ENCODE data around the gene DISP1.

The DISP1 gene, protein sequence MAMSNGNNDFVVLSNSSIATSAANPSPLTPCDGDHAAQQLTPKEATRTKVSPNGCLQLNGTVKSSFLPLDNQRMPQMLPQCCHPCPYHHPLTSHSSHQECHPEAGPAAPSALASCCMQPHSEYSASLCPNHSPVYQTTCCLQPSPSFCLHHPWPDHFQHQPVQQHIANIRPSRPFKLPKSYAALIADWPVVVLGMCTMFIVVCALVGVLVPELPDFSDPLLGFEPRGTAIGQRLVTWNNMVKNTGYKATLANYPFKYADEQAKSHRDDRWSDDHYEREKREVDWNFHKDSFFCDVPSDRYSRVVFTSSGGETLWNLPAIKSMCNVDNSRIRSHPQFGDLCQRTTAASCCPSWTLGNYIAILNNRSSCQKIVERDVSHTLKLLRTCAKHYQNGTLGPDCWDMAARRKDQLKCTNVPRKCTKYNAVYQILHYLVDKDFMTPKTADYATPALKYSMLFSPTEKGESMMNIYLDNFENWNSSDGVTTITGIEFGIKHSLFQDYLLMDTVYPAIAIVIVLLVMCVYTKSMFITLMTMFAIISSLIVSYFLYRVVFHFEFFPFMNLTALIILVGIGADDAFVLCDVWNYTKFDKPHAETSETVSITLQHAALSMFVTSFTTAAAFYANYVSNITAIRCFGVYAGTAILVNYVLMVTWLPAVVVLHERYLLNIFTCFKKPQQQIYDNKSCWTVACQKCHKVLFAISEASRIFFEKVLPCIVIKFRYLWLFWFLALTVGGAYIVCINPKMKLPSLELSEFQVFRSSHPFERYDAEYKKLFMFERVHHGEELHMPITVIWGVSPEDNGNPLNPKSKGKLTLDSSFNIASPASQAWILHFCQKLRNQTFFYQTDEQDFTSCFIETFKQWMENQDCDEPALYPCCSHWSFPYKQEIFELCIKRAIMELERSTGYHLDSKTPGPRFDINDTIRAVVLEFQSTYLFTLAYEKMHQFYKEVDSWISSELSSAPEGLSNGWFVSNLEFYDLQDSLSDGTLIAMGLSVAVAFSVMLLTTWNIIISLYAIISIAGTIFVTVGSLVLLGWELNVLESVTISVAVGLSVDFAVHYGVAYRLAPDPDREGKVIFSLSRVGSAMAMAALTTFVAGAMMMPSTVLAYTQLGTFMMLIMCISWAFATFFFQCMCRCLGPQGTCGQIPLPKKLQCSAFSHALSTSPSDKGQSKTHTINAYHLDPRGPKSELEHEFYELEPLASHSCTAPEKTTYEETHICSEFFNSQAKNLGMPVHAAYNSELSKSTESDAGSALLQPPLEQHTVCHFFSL (N-terminal part only)

DNA sequence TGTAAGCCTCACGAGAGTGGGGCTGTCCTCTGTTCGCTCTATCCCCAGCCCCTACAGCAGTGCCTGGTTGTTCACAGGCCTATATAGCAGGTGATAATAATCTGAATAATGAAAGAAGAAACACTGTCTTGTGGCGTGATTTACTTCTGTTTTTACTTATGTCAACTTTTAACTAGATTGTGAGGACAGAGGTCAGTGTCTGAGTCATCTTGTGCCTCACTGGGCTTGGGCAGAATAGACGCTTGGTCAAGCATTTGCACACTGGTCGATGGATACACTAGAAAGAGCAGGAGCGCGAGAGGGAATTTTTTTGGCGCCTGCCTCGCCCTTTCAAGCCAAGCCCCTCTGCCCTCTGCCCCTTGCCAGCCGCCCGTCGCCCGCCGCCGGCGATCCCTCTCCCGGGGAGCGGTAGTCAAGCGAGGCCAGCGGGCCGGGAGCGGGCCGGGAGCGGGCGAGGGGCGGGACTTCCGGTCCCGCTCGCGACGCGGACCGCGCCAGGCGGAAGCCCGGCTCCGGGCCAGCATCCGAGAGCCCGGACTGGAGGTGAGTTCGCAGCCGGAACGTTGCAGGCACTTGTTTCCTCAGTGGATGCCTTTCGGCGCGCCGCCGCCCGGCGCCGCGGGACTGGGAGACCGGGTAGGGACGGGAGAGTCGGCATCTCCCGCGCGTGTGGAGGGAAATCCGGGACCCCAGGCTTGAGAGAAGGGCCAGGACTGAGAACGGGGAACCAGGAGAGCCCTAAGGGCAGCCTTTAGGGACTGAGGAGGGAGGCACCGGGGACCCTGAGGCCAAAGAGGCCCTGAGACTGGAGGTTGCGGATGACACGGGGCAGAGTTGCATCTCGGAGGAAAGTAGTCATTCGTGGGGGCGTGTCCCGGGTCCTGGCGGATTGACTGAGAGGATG, at the start of gene DISP1:
Gene DISP1, plus strand, starts transcription at position 504 of the 904 bp plus-strand sequence. CDS start 127,785 bp downstream, outside the sequence.
- no peak for DNase-seq (ENCODE audit: low read depth)

DNA sequence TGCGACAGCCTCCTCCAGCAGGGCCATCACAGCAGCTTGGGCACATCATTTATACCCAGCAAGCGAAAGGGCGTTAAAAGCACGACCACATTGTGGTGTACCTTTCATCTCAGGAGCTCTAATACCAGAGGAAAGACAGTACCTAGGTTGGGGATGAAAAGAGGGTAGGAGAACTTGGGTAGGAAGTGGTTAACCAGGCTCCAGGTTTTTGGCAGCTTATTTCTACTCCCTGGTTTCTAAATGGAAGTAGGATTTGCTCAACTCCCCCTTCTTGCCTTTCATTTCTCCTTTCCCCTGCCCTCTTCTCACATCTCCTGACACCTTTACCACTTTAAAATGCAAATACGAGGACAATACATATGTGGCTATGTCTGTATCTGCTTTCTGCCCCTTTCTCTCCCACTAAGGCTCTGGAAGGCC, 47.7 kb upstream of the DISP1 start:
- no peak for DNase-seq (ENCODE audit: low read depth)

DNA sequence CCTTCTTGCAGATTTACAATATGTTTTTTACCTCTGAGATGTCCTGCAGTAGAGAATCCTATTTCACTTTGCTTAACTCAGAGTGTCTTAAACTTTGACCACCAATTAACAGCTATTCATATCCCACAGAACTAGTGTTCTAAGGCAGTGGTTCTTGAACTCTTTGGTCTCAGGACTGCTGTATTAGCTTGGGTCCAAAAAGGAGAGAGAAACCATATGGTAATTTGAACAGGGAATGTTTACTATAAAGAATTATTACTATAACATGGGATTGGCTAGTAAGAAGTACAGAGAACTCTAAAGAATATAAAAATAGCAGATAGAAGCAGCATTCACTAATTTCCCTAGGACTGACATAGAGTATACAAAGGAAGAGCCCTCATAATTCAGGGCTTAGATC, 46.2 kb upstream of the DISP1 start:
- no peak for DNase-seq (ENCODE audit: low read depth)

DNA sequence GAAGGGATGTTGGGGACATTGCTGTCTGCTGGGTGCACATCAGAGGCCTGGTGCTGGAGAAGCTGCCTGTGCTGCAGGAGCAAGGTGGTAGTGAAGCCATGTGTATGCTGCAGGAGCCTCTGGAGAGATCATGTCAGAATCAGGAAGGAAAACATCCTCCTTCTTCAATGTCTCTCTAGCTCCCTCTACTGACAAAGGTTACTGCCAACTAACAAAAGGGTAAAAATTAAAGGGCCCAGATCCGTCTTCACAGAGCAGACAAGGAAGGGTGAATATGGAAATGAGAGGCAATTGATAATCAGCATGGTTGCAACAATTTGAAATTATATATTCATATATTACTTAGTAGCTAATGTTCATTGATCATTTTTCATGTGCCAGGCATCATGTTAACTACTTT, 45.7 kb upstream of the DISP1 start:
- no peak for DNase-seq (ENCODE audit: low read depth)

DNA sequence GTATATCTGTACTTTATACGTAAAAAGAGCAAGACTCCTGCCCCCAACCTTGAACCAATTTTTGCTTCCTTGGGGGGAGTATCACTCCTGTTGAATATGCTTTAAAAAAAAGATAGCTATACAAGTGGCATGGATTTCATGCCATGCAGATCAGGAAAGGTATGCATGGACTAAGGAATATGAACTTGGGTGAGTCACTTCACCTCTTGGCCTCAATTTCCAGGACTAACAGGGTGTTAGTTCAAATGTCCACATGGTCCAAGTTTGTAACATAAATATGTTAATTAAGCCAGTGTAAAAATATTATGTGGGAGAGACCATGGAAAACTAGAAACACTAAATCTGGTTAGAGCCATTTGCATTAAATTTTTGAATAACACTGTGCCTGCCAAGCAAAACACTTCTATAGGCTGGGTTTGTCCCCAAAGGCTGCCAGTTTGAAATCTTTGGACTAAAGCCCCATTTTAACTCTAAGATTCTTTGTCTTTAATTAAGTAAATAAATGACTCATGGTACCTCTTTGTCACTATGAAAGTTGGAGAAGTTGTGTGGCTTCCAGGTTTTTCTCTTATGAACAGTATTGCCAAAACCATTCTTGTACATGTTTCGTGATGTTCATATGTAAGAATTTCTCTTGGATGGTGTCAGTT, 44.7 kb upstream of the DISP1 start:
- no peak for DNase-seq (ENCODE audit: low read depth)

DNA sequence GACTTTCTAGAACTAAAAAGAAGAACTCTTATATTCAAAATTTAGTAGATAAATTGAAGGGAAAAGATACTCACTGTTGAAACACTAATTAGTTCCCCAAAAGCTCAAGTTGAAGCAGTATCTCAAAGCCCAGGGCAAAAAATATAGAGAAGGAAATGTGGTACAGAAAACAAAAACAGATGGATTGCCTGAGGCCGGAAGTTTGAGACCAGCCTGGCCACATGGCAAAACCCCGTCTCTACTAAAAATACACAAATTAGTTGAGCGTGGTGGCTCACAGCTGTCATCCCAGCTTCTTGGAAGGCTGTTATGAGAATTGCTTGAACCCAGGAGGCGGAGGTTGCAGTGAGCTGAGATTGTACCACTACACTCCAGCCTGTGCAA, 41.9 kb upstream of the DISP1 start:
- DNase-seq (ENCODE audit: low read depth), result no peak

DNA sequence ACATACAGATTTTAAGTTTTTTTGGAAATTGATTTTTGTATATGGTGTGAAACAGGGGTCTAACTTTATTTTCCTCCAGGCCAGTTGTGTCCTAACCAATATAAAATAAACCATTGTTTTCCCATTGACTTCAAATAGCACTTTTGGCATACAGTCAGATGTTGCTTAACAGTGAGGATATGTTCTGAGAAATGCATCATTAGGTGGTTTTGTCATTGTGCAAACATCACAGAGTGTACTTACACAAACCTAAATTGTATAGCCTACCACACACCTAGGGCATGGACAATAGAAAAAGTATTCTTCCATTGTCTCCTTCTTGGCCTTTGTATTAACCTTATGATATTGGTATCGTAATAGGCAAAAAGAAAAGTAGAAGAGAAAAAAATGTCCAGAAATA, 37.4 kb upstream of the DISP1 start:
- no peak for DNase-seq (ENCODE audit: low read depth)

DNA sequence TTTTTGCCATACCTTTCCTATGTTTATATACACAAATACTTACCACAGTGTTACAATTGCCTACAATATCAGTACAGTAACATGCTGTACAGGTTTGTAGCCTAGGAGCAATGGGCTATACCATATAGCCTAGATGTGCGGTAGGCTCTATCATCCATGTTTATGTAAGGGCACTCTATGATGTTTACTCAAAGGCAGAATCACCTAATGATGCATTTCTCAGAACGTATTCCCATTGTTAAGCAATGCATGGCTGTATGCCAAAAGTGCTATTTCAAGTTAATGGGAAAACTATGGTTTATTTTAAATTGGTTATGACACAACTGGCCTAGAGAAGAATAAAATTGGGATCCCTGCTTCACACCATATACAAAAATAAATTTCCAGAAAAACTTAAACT, 36.9 kb upstream of the DISP1 start:
- no peak for DNase-seq (ENCODE audit: low read depth)

DNA sequence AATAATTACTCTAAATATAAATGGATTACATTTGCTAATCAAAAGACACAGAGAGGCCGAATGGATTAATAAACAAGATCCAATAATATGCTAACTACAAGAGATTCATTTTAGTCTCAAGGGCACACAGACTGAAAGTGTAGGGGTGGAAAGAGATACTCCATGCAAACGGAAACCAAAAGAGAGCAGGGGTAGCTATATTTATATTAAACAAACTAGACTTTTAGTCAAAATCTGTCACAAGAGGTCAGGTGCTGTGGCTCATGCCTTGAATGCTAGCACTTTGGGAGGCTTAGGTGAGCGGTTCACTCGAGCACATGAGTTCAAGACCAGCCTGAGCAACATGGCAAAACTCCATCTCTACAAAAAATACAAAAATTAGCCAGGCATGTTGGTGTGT, 33.6 kb upstream of the DISP1 start:
- no peak for DNase-seq (ENCODE audit: low read depth)

DNA sequence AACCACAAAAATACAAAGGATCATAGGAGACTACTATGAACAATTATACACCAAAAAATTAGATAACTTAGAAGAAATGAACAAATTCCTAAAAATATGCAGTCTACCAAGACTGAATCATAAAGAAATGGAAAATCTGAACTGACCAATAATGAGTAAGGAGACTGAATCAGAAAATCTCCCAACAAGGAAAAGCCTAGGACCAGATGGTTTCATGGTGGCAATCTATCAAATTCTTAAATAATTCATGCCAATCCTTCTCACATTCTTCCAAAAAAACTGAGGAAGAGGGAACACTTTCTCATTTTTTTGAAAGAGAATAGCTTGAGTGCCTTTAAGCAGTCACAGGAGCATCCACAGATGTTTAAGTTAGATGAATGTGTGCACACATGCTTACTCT, 31.8 kb upstream of the DISP1 start:
- no peak for DNase-seq (ENCODE audit: low read depth)

DNA sequence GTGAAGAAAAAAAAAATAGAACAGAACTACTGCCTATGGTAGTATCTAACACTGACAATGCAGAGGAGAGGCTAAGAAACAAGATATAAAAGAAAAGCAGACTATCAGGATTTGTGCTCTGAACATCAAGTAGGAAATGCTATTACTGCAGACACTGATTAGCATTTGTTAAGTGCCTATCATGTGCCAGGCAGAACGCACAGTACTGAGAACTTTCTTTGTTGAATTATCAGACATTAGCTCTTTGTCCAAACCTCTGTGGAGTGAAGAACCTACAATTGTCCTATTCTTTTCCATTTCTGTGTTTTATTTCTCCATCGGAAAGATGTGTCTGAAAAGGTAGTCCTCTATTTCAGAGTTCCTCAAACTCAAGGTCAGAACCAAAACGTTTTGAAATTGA, 30.5 kb upstream of the DISP1 start:
- DNase-seq (ENCODE audit: low read depth), result no peak

DNA sequence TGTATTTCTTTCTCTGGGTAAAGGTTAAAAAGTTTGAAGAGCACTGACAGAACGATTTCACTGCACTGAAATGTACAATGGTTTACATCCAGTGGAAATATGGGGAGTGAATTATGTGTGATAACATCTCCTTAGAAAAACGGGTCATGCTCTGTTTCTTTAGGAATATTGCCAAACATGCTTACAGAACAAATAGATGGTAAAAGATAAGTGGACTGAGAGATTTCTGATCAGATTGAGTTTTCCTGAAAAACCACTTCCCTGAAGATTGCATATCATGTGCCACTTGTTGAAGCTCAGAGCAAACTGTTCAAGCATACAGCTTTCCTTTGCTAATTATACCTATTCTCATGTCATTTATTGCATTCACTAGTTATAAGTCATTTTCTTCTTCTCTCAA, 29.9 kb upstream of the DISP1 start:
- DNase-seq (ENCODE audit: low read depth), result no peak

DNA sequence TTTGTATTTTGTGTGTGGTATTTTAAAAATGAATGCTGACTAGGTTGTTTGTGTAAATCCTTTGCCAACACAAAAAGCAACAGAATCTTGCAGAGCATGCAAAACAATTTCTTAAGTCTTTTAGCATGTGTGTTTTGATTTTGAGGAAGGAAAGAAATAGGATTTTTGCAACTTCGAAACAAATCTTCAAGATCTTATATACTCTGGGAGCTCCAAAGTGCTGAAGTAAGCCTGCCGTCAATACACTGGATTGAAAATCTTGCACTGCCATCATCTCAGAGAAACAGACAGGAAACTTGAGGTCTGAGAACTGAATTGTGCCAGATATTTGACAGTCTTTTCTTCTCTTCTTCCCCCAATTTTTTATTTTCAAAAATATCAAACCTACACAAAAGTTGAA, 29.3 kb upstream of the DISP1 start:
- no peak for DNase-seq (ENCODE audit: low read depth)

DNA sequence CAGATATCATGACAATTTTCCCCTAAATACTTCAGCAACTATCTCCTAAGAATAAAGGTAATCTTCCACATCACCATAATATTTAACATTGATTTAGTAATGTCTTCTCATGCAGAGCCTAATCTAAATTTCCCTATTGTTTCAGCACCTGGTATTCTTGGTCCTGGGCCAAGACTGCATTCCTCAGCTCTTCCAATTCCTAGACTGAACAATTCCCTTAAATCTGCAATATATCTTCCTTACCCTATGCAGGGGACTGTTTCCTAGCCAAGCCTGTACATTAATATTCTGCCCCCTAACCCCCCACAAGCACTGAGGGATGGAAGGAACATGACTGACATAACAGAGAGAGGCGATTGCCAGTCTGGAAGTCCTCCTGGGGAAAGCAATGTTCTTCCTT, 28.7 kb upstream of the DISP1 start:
- no peak for DNase-seq (ENCODE audit: low read depth)

DNA sequence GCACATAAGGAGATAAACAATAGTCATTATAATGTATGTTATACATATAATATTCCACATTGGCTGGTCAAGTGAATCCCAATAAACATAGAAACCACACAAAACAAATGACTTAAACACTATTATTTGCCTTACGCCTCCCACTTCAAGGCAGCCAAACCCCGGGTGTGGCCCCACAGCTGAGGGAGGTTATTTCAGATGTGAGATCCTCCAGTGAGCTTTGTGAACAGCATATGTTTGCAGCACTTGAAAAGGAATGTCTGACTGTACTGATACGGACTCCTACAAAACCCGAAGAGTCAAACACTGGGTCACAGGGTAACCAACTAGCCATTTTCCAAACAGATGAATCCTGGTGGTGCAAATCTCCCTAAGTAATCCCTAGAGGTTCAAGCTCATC, 27.1 kb upstream of the DISP1 start:
- no peak for DNase-seq (ENCODE audit: low read depth)

DNA sequence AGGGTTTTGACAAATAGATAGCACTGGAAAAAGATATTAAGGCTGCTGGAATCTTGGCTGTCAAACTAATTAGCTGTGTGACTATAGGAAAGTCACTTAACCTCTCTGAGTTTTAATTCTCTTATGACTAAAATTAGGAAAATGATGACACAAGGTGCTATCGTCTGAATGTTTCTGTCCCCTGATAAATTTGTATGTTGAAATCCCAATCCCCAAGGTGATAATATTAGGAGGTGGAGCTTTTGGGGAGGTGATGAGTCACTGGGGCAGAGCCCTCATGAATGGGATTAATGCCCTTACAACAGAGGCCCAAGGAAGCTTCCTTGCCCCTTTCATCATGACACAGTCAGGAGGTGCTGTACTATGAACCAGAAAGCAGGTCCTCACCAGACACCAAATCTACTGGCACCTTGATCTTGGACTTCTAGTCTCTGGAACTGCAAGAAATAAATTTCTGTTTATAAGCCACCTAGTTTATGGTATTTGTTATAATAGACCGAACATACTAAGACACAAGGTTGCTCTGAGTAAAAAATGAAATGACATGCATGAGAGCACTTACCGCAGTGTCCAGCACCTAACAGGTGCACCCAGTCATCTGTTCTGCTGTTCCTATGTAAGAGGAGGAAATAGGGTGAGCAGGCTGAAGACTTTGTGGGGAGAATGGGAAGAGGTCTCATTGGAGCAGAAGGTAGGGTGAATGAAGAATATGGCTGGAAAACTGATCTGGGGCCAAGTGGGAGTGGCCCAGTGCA, 26.3 kb upstream of the DISP1 start:
- DNase-seq (ENCODE audit: low read depth), result no peak

DNA sequence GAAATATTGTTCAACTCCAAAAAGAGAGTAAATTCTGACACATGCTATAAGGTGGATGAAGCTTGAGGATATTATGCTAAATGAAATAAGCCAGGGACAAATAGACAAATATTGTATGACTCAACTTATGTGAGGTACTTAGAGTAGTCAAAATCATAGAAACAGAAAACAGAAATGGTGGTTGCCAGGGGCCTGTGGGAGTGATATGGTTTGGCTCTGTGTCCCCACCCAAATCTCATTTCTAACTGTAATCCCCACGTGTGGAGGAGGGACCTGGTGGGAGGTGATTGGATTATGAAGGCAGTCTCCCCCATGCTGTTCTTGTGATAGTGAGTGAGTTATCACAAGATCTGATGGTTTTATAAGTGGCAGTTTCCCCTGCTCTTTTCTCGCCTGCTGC, 24.7 kb upstream of the DISP1 start:
- DNase-seq (ENCODE audit: low read depth), result no peak

DNA sequence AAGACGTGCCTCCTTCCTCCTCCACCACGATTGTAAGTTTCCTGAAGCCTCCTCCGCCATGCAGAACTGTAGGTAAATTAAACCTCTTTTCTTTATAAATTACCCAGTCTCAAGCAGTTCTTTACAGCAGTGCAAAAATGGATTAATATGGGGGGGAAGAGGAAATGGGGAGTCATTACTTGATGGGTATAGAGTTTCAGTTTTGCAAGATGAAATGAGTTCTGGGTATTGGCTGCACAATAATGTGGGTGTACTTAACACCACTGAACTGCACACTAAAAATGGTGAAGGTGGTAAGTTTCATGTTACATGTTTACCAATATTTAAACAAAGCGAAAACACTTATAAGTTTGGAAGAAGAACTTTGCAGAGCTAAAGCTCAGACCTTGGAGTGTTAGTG, 24.3 kb upstream of the DISP1 start:
- no peak for DNase-seq (ENCODE audit: low read depth)

DNA sequence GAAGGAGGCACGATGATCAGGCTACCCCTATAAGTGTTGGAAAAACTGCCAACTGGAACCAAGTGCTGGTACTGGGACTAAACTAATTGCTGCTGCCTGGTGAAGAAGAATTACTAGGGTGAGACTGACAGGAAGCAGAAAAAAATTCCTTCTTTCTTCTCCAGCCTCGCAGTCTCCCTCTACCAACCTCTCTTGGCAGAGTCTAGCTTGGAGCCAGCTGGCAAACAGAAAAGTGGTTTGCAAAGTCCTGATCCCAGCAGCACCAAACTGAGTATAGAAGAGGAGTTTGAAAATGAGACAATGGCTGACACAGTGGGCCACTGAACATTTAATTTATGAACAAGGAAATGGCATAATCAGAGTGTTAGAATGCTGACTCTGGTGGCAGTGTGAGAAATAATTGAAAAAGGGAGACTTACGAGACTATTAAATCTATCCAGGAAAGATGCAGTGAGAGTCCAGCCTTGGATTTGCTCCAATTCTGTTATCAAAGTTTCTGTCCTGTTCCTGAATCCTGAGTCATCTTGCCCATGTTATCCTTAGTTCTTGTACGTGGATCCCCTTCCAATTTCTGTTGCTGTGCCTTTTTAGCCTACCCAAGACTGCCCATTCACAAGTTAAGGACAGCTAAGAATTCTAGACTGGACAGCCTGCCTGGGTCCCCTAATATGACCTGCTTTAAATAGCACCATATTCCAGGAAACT, 23.7 kb upstream of the DISP1 start:
- DNase-seq (ENCODE audit: low read depth), result no peak

DNA sequence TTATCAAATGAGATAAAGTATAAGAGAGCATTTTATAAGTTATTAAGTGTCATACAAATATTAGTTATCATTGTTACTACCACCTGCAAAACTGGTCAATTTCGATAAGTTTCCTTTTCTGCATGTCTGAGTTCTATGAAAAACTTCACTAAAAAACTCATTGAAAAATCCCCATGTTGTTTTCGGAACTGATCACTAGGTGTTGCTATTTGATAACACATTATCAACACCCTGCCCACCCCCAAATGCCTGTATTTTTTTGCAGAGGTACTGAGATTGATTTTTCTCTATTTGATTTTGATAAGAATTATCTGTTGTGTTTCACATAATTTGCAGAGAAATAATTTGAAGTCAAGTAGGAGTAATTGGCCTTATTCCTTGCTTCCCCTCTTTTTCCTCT, 22.1 kb upstream of the DISP1 start:
- no peak for DNase-seq (ENCODE audit: low read depth)
